Measurements from ENCODE around the gene RCAN2.

Gene RCAN2

DNA sequence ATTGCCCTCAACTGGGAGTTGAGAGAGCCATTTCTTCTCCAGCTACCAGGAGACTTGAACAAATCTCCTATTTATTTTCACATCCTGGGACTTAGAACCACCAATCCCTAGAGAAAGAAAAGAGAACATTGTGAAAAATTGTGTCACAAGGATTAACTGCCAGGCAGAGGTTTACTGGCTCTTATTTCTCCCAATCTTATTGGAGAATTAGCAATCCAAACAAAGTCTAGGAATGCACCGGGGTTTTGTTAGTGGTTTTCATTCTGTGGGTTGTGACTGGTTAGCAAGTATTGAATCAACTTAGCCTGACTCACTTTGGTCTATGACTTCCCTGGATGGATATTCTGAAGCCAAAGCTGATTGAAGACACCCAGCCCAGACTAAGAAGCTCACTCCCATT, 299.3 kb downstream of the RCAN2 start:
- DNase-seq (ENCODE audit: low read depth in 1 of 2, low spot score in 1 of 2) = no peak
- TF ChIP-seq, protein P1, sequence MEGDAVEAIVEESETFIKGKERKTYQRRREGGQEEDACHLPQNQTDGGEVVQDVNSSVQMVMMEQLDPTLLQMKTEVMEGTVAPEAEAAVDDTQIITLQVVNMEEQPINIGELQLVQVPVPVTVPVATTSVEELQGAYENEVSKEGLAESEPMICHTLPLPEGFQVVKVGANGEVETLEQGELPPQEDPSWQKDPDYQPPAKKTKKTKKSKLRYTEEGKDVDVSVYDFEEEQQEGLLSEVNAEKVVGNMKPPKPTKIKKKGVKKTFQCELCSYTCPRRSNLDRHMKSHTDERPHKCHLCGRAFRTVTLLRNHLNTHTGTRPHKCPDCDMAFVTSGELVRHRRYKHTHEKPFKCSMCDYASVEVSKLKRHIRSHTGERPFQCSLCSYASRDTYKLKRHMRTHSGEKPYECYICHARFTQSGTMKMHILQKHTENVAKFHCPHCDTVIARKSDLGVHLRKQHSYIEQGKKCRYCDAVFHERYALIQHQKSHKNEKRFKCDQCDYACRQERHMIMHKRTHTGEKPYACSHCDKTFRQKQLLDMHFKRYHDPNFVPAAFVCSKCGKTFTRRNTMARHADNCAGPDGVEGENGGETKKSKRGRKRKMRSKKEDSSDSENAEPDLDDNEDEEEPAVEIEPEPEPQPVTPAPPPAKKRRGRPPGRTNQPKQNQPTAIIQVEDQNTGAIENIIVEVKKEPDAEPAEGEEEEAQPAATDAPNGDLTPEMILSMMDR (IDR thresholded peaks at IDR 0.05; ENCODE audit: insufficient read depth, low read length) = no peak
- TF ChIP-seq GABPA (IDR thresholded peaks at IDR 0.05; ENCODE audit: low read depth) (no peak), POLR2AphosphoS5 (IDR thresholded peaks at IDR 0.05; ENCODE audit: low read depth) (no peak)
- TF ChIP-seq, protein P2, sequence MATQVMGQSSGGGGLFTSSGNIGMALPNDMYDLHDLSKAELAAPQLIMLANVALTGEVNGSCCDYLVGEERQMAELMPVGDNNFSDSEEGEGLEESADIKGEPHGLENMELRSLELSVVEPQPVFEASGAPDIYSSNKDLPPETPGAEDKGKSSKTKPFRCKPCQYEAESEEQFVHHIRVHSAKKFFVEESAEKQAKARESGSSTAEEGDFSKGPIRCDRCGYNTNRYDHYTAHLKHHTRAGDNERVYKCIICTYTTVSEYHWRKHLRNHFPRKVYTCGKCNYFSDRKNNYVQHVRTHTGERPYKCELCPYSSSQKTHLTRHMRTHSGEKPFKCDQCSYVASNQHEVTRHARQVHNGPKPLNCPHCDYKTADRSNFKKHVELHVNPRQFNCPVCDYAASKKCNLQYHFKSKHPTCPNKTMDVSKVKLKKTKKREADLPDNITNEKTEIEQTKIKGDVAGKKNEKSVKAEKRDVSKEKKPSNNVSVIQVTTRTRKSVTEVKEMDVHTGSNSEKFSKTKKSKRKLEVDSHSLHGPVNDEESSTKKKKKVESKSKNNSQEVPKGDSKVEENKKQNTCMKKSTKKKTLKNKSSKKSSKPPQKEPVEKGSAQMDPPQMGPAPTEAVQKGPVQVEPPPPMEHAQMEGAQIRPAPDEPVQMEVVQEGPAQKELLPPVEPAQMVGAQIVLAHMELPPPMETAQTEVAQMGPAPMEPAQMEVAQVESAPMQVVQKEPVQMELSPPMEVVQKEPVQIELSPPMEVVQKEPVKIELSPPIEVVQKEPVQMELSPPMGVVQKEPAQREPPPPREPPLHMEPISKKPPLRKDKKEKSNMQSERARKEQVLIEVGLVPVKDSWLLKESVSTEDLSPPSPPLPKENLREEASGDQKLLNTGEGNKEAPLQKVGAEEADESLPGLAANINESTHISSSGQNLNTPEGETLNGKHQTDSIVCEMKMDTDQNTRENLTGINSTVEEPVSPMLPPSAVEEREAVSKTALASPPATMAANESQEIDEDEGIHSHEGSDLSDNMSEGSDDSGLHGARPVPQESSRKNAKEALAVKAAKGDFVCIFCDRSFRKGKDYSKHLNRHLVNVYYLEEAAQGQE (IDR thresholded peaks at IDR 0.05; ENCODE audit: insufficient replicate concordance, low read depth) = no peak
- Histone ChIP-seq H3K27me3 (ENCODE audit: insufficient read depth, poor library complexity, severe bottlenecking) (peaks cover 8% of the 10 kb centered on the region), H3K27ac (replicated peaks) (no peak overlapping the region), H3K4me3 (replicated peaks; ENCODE audit: insufficient read depth, low read length) (no peak overlapping the region)

DNA sequence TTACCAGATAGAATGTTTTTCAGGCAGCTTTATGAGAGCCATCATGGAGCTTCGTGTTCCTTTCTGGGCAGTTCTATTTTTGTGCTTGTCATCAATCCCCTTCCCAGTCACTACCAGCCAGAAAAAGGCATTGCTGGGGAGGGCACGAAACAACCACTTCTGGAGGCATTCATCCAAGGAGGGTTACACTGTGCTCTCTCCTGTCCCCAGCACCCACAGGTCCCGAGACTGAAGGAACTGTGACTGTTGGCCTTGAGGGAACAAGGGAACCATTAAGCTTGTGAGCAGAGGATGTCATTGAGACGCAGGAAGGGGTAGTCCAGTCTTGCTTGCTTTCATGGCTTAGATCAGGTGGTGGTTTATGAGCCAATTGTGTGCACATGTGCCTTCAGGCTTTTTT, 300.4 kb downstream of the RCAN2 start:
- H3K27me3 ChIP-seq (ENCODE audit: insufficient read depth, poor library complexity, severe bottlenecking) = peaks cover 8% of the 10 kb centered on the region
- no peak overlapping the region for H3K4me3 ChIP-seq (replicated peaks; ENCODE audit: insufficient read depth, low read length)
- no peak overlapping the region for H3K27ac ChIP-seq (replicated peaks)
- no peak for DNase-seq (ENCODE audit: low read depth in 1 of 2, low spot score in 1 of 2)
- TF ChIP-seq POLR2AphosphoS5 (IDR thresholded peaks at IDR 0.05; ENCODE audit: low read depth) = no peak

DNA sequence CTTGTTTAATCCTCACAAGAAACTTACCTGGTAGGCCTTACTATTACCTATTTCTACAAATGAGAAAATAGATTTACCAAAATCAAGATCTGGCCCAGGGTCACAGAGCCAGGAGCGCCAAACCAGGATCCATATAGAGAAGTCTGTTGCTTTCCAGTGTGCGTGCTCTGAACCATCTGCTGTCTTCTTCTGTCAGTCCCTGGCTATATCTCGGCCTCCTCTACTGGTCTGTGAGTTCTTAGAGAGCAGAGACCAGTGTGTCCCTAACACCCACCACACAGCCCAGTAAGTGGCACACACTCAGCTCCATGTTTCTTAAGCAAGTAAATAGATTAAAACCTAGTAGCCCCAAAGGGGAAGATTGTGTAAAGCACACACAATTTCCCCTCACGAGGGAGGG, 301.5 kb downstream of the RCAN2 start:
- TF ChIP-seq, protein P2 (IDR thresholded peaks at IDR 0.05; ENCODE audit: insufficient replicate concordance, low read depth) = no peak
- TF ChIP-seq GABPA (IDR thresholded peaks at IDR 0.05; ENCODE audit: low read depth) (no peak), POLR2AphosphoS5 (IDR thresholded peaks at IDR 0.05; ENCODE audit: low read depth) (no peak), SPI1 (IDR thresholded peaks at IDR 0.05; ENCODE audit: borderline replicate concordance, low read depth) (no peak)
- TF ChIP-seq, protein P1 (IDR thresholded peaks at IDR 0.05; ENCODE audit: insufficient read depth, low read length) = no peak
- peaks cover 14% of the 10 kb centered on the region for H3K27me3 ChIP-seq (ENCODE audit: insufficient read depth, poor library complexity, severe bottlenecking)

DNA sequence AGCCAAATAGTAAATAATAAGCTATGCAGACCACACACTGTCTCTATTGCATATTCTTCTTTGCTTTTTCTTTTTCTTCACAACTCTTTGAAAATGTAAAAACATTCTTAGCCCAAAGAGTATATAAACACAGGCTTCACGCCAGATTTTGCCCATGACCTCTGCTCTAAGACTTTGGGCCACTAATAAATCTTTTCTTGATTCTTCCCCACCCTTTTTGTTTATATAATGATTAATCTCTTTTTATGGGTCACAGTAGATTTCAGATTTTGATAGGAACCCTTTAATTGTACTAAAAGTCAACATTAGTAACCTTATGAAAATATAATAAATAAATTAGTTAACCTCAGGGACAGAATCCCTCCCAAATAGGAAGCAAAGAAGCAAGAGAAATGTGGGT, 304.7 kb downstream of the RCAN2 start:
- Histone ChIP-seq H3K27ac (replicated peaks) (no peak overlapping the region), H3K27me3 (ENCODE audit: insufficient read depth, poor library complexity, severe bottlenecking) (peaks cover 24% of the 10 kb centered on the region), H3K4me3 (replicated peaks; ENCODE audit: insufficient read depth, low read length) (no peak overlapping the region)
- DNase-seq (ENCODE audit: low read depth in 1 of 2, low spot score in 1 of 2) = no peak
- TF ChIP-seq POLR2AphosphoS5 (IDR thresholded peaks at IDR 0.05; ENCODE audit: low read depth) = no peak
- no peak for TF ChIP-seq SPI1 (IDR thresholded peaks at IDR 0.05; ENCODE audit: borderline replicate concordance, low read depth)
- TF ChIP-seq, protein P2 (IDR thresholded peaks at IDR 0.05; ENCODE audit: insufficient replicate concordance, low read depth) = no peak
- TF ChIP-seq, protein P1 (IDR thresholded peaks at IDR 0.05; ENCODE audit: insufficient read depth, low read length) = no peak
- no peak for TF ChIP-seq GABPA (IDR thresholded peaks at IDR 0.05; ENCODE audit: low read depth)

More for the DNA sequence above, 301.5 kb downstream of the RCAN2 start:
- no peak for DNase-seq (ENCODE audit: low read depth in 1 of 2, low spot score in 1 of 2)
- Histone ChIP-seq H3K27ac (replicated peaks) (no peak overlapping the region), H3K4me3 (replicated peaks; ENCODE audit: insufficient read depth, low read length) (no peak overlapping the region)

All from HL-60 (cell line).